ENCODE results near the gene PLCB2.

Gene PLCB2

GRCh38 chr15:40246496-40247280 is 61.0 kb downstream of the PLCB2 start:
- DNase-seq, result no peak

GRCh38 chr15:40245666-40246450 is 61.9 kb downstream of the PLCB2 start:
- no peak for DNase-seq

GRCh38 chr15:40244961-40245523 is 62.7 kb downstream of the PLCB2 start:
- no peak for DNase-seq

GRCh38 chr15:40243126-40243810 is 64.5 kb downstream of the PLCB2 start:
- no peak for DNase-seq

GRCh38 chr15:40242601-40243000 is 65.1 kb downstream of the PLCB2 start:
- no peak for DNase-seq

- no peak for DNase-seq
These were observed 65.5 kb downstream of the PLCB2 start for GRCh38 chr15:40242213-40242599.

- no peak for DNase-seq
These were observed 66.2 kb downstream of the PLCB2 start for GRCh38 chr15:40241269-40242212.

GRCh38 chr15:40240619-40241221 is 67.0 kb downstream of the PLCB2 start:
- no peak for DNase-seq

- no peak for DNase-seq
These were observed 67.8 kb downstream of the PLCB2 start for GRCh38 chr15:40239693-40240618.

GRCh38 chr15:40239404-40239692 is 68.4 kb downstream of the PLCB2 start:
- DNase-seq, result no peak

- no peak for DNase-seq
These were observed 69.0 kb downstream of the PLCB2 start, which contains the start of gene PAK6 for GRCh38 chr15:40238532-40239403. Gene PAK6 (plus strand): TSS chr15:40239063. CDS start chr15:40264786, 25,723 bp downstream.

All from CD4-positive, alpha-beta T cell treated with Interleukin-4 for 4 hours (primary cell).